ENCODE measurements around the gene COQ10B.

GRCh38 chr2:197433780-197434438 lies 19.4 kb upstream of the COQ10B start:
- TF ChIP-seq CTCF (IDR thresholded peaks at IDR 0.05) (no peak), POLR2A (IDR thresholded peaks at IDR 0.05) (no peak), EP300 (IDR thresholded peaks at IDR 0.05) (no peak)

All from ovary (tissue), 3 donors.